IPS DF 4.7 (cell line): ENCODE measurements around the gene FGFBP3.

Experiments
- DNase-seq: peaks from one replicate; pipeline ENCODE4 v3.0.0-alpha.2; 2013; ENCODE audit warnings: low spot score; ENCODE audit errors: extremely low read depth

Gene FGFBP3

GRCh38 chr10:91909117-91909677, at the start of gene FGFBP3:
TSS of gene FGFBP3 (minus strand) at chr10:91909486. CDS start at chr10:91908969, 517 bp downstream.
- DNase-seq, result no peak

- no peak for DNase-seq
These were observed 47.8 kb upstream of the FGFBP3 start for GRCh38 chr10:91957091-91957490.

GRCh38 chr10:91955114-91955513, 45.8 kb upstream of the FGFBP3 start:
- DNase-seq, result no peak

GRCh38 chr10:91953600-91954160, 44.4 kb upstream of the FGFBP3 start:
- DNase-seq, result no peak

- no peak for DNase-seq
These were observed 35.8 kb upstream of the FGFBP3 start for GRCh38 chr10:91944880-91945630.

GRCh38 chr10:91941426-91941825, 32.1 kb upstream of the FGFBP3 start:
- no peak for DNase-seq

GRCh38 chr10:91939653-91940052, 30.4 kb upstream of the FGFBP3 start:
- no peak for DNase-seq

- DNase-seq, result no peak
These were observed 26.6 kb upstream of the FGFBP3 start for GRCh38 chr10:91935886-91936285.

- no peak for DNase-seq
These were observed 23.5 kb upstream of the FGFBP3 start for GRCh38 chr10:91932737-91933136.

- no peak for DNase-seq
These were observed 22.4 kb upstream of the FGFBP3 start for GRCh38 chr10:91931526-91932190.

GRCh38 chr10:91930939-91931338, 21.7 kb upstream of the FGFBP3 start:
- no peak for DNase-seq

- DNase-seq, result no peak
These were observed 15.7 kb upstream of the FGFBP3 start for GRCh38 chr10:91925022-91925320.

- DNase-seq, result no peak
These were observed 15.1 kb upstream of the FGFBP3 start for GRCh38 chr10:91924212-91925021.

- DNase-seq, result peak; percentile 80
These were observed 14.3 kb upstream of the FGFBP3 start, which contains the start of gene BTAF1 for GRCh38 chr10:91923371-91924211. TSS of gene BTAF1 (plus strand) at chr10:91923770. CDS start at chr10:91924077, 307 bp downstream.

GRCh38 chr10:91919651-91920050, 10.4 kb upstream of the FGFBP3 start:
- no peak for DNase-seq

- no peak for DNase-seq
These were observed 1.2 kb upstream of the FGFBP3 start for GRCh38 chr10:91910467-91910866.

- DNase-seq, result peak; percentile 84
These were observed 759 bp downstream of the FGFBP3 start for GRCh38 chr10:91908337-91909116.

- DNase-seq, result no peak
These were observed 1.4 kb downstream of the FGFBP3 start for GRCh38 chr10:91907914-91908336.

GRCh38 chr10:91907033-91907594, 2.2 kb downstream of the FGFBP3 start:
- DNase-seq, result no peak
